ENCODE results near the gene ZNF217.
A peak's percentile ranks its signal among the peaks of the same experiment; 100 is the strongest.
"Not testable (repeated sequence)": the region's sequence is repeated elsewhere in the genome, so short reads cannot be mapped to it uniquely, and the experiment has no call there.

Gene ZNF217

DNA sequence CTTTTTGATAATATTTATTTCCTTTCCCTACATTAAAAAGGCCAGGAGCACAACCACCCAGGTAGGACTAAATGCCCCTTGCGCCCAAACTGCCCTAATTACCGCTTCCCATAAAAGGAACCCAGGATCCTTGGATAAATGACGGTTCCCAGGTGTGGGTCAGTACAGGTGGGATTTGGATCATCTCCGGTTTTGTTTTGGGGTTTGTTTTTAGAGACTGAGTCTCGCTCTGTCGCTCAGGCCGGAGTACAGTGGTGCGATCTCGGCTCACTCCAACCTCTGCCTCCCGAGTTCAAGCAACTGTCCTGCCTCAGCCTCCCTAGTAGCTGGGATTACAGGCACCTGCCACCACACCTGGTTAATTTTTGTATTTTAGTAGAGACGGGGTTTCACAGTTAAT is 28.4 kb downstream of the ZNF217 start:
- DNase-seq (ENCODE audit: low read depth), result no peak

DNA sequence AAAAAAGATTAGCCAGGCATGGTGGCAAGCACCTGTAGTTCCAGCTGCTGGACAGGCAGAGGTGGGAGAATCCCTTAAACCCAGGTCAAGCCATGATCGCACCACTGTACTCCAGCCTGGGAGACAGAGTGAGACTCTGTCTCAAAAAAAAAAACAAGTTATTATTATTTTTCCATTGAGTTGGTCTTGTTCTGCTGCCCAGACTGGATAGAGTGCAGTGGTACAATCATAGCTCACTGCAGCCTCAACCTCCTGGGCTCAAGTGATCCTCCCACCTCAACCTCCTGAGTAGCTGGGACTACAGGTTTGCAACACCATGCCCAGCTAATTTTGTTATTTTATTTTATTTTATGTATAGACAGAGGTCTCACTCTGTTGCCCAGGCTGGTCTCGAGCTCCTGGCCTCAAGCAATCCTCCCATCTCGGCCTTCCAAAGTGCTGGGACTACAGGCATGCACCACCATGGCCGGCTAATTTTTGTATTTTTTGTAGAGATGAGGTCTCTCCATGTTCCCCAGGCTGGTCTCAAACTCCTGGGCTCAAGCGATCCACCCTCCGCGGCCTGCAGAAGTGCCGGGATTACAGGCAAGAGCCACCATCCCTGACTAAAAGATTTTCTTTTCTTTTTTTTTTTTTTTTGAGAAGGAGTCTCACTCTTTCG is 31.4 kb downstream of the ZNF217 start:
- not testable (repeated sequence) for DNase-seq (ENCODE audit: low read depth)

DNA sequence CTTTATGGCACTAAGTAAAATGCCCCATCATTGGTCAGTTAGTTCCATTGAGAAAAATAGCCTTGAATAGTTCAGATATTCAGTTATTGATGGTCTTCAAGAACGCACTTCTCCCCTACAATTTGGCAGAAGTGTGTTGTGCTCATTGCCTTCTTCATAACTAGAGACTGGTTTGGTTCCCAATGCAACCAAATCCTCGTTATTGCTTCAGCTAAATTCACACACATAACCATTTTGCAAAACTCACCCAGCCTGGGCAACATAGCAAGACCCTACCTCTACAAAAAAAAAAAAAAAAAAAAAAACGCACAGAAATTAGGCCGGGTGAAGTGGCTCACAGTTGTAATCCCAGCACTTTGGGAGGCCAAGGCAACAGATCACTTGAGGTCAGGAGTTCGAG is 32.1 kb downstream of the ZNF217 start:
- no peak for DNase-seq (ENCODE audit: low read depth)

DNA sequence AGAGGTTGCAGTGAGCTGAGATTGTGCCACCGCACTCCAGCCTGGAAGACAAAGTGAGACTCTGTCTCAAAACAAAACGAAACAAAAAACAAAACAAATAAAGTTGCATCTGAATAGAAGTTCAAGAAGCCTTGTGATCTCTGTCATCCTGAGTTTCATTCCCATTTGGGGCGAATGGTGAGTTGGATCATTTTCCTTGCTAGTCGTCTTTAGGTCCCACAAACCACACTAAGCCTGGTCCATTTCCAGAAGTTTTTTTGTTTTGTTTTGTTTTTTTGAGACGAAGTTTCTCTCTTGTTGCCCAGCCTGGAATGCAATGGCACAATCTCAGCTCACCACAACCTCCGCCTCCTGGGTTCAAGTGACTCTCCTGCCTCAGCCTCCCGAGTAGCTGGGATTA is 33.8 kb downstream of the ZNF217 start:
- DNase-seq (ENCODE audit: low read depth), result no peak

DNA sequence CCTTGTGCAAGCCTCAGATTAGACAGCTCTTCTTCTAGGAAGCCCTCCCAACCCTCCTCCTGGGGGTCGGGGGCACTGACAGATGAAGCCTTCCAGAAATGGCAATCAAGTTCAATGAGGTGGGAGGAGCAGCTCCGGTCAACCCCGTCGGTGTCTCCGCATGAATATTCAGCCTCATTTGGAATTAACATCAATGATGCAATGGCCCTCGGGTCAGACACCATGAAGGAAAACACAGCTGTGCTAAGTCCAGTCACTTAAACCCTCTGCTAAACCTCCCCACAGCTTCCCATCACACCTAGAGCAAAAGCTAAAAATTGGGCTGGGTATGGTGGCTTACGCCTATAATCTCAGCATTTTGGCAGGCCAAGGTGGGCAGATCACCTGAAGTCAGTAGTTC is 36.5 kb downstream of the ZNF217 start:
- no peak for DNase-seq (ENCODE audit: low read depth)

DNA sequence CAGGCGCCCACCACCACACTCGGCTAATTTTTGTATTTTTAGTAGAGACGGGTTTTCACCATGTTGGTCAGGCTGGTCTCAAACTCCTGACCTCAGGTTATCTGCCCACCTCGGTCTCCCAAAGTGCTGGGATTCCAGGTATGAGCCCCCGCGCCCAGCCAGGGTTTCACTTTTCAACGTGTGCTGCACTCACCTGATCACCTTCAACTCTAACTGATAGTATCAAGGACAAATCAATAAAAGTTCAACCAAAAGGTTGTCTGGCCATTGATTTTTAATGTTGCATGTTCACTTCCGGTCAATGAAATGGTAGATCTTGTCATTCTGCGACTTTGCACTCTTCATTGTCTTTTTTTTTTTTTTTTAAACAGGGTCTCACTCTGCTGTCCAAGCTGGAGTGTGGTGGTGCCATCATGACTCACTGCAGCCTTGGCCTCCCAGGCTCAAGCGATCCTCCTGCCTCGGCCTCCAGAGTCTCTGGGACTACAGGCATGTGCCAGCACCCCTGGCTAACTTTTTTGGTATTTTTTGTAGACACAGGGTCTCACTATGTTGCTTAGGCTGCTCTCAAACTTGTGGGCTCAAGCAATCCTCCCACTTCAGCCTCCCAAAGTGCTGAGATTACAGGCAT is 37.3 kb downstream of the ZNF217 start:
- DNase-seq (ENCODE audit: low read depth), result no peak

DNA sequence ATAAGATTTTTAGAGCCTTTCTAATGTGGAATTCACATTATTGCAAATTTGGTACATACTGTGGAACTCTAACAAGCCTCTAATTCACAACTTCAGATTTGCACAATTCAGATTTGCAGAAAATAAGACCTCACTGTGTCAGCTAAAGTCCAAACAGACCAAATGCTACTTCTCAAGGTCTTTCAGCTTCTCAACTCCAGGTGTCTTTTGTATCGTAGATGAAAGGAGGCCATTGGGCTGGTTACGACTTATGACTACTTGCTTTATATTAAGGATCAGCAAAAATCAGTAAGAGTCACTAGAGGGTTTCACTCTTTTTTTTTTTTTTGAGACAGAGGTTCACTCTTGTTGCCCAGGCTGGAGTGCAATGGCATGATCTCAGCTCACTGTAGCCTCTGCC is 37.8 kb downstream of the ZNF217 start:
- DNase-seq (ENCODE audit: low read depth), result no peak

DNA sequence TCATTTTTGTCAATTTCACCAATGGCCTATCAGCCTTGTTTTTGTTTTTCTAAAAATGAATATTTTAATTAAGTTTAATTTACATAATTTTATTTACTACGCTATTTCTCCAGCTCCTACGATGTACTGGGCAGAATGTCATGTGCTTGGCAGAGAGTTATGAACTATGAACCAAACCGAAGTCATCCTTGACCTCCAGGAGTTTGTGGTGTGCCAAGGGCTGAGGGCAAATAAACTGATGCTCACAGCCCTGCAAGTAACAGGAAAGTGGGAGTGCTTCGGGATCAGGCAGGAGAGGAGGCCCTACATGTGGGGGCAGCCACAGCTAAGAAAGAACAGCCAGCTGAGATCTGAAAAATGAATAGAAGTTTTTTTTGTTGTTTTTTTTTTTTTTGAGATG is 38.6 kb downstream of the ZNF217 start:
- DNase-seq (ENCODE audit: low read depth), result no peak

DNA sequence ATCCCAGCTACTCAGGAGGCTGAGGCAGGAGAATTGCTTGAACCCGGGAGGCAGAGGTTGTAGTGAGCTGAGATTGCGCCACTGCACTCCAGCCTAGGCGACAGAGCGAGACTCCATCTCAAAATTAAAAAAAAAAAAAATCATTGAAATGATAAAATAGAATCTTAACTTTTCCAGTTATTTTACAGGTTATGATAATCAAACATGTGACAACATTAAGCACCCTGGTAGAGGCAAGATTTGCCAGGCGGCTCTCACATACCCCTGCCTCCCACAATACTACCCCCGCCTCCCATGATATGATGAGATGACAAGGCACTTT is 41.1 kb downstream of the ZNF217 start:
- not testable (repeated sequence) for DNase-seq (ENCODE audit: low read depth)

DNA sequence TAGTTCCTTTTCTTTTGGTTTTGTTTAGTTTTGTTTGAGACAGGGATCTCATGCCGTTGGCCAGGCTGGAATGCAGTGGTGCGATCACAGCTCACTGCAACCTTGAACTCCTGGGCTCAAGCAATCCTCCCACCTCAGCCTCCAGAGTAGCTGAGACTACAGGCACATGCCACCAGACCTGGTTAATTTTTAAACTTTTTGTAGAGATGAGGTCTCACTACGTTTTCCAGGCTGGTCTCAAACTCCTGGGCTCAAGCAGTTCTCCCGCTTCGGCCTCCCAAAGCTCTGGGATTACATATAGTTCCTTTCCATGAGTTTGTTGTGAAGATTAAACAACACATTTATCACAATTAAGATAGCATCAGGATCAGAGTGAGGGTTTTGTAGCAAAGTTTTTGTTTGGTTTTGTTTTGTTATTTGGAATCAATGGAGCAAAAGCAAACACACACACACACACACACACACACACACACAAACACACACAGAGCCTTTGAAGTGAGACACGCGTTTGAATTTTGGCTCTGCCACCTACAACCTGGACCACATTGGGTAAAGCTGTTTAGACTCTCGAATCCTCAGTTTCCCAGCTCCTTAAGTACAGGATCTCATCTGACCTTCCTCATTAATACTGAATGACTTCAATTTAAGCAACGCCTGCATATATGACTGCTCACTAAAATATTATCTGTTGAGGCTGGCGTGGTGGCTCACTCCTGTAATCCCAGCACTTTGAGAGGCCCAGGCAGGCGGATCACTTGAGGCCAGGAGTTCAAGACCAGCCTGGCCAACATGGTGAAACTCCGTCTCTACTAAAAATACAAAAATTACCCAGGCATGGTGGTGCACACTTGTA is 41.7 kb downstream of the ZNF217 start:
- DNase-seq (ENCODE audit: low read depth), result not testable (repeated sequence)

DNA sequence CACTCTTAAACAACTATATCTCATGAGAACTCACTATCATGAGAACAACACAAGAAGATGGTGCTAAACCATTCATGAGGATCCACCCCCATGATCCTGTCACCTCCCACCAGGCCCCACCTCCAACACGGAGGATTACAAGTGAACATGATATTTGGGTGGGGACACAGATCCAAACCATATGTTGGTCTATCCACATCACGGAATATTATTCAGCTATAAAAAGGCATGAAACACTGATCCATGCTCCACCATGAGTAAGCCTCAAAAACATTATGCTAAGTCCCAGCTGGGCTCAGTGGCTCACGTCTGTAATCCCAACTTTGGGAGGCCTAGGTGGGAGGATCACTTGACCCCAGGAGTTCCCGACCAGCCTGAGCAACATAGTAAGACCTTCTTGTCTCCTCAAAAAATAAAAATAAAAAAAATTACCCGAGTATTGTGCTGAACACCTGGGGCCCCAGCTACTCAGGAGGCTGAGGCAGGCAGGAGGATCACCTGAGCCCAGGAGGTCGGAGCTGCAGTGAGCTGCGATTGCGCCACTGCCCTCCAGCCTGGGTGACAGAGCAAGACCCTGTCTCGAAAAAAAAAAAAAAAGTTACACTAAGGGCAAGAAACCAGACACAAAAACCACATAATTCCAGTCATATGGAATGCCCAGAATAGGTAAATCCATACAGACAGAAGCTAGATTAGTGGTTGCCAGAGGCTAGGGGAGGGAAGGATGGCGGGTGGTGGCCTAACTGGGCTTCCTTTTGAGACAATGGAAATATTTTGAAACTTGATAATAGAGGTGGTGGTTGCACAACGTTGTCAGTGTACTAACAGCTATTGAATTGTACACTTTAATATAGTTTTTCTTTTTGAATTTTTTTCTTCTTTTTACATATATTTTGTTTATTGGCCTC is 43.1 kb downstream of the ZNF217 start:
- DNase-seq (ENCODE audit: low read depth), result no peak

DNA sequence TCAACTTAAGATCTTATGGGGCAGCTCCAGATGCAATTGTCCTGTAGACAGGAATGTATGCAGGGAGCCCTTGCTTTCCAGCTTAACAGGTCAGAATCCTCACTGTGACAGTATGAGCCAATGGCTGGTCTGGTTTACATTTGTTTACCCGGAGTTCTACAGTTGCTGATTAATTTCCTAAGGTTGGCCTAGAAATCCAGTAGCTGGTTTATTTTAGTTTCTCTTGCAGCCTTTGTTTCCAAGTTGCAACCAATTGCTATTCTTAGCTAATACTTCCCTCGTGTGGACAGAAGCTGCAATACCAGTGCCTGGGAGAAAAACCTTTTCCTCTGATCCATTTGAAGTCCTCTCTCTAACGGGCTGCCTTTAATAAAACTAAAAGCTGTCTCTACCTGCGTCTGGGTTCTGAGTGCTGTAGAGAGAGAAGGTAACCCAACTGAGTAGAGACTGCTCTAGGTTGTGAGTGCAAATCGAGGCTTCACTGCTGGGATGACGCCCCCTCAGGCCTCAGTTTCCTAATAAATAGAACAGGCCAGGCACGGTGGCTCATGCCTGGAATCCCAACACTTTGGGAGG is 45.9 kb downstream of the ZNF217 start:
- DNase-seq (ENCODE audit: low read depth), result peak; percentile 11

DNA sequence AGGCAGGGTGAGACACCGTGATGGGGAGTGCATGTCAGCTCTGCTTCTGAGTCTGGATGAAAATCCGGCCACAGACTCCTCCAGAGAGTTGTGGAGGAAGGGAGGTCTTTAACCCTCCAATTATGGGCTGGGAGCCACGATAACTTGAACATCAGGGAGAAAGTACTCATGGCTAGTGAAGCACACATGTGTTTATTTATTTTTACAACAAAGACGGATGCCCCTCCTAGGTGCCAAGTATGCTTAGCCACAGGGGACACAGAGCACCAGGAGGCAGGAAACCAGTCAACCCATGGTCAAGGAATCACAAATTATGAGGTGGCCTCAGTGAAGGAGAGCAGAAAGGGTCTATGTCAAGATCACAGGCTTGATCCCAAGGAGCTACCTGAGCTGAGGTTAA is 54.1 kb downstream of the ZNF217 start:
- no peak for DNase-seq (ENCODE audit: low read depth)

DNA sequence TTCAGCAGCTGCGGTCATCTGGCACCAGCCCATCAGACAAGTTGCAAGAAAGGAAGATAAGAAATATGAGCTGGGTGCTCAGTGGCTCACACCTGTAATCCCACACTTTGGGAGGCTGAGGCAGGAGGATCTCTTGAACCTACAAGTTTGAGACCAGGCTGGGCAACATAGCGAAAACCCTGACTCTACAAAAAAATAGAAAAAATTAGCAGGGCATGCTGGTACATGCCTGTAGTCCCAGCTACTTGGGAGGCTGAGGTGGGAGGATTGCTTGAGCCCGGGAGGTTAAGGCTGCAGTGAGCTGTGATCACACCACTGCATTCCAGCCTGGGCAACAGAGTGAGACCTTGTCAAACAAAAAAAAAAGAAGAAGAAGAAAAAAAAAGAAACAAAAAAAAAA is 57.3 kb downstream of the ZNF217 start:
- DNase-seq (ENCODE audit: low read depth), result not testable (repeated sequence)

DNA sequence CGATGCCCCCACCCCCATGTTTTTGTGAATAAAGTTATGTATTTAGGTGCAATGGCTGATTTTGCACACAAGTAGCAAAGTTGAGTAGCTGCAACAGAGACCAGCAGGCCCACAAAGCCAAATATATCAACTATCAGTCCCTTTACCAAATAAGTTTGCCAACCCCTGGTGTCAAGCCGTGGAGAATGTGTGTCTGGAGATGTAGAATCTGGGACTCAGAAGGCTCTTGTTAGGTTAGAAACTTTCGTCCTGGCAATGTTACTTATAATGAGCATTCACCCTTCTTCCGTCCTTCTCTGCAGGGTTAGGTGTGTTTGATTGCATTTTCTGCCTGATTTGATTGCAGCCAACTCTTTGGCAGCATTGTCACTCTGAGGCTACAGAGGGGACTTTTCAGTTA is 57.8 kb downstream of the ZNF217 start:
- no peak for DNase-seq (ENCODE audit: low read depth)

DNA sequence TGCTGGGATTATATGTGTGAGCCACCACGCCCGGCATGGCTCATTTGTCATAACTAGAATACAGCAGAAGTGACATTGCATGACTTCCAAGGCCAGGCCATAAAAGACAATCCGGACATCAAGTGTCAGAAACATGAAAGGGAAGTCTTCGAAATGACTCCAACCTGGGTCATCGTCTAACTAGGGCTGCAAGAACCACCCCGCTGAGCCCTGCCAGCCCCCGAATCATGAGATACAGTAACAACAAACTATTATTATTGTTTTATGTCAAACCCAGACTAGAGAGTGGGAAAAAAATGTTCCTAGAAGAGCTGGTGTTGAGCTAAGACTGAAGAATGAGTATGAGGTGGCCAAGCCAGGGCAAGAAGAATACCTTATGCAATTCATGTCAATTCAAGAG is 59.6 kb downstream of the ZNF217 start:
- no peak for DNase-seq (ENCODE audit: low read depth)

DNA sequence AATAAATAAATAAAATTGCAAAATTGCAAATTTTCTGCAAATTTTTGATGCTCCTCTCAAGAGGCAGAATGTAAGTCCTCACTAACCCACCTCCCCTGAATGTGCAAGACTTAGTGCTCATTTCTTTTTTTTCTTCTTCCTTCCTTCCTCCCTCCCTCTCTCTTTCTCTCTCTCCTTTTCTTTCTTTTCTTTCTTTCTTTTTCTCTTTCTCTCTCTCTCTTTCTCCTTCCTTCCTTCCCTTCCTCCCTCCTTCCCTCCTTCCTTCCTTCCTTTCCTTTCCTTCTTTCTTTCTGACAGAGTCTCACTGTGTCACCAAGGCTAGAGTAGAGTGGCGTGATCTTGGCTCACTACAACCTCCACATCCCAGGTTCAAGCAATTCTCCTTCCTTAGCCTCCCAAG is 60.1 kb downstream of the ZNF217 start:
- DNase-seq (ENCODE audit: low read depth), result no peak

DNA sequence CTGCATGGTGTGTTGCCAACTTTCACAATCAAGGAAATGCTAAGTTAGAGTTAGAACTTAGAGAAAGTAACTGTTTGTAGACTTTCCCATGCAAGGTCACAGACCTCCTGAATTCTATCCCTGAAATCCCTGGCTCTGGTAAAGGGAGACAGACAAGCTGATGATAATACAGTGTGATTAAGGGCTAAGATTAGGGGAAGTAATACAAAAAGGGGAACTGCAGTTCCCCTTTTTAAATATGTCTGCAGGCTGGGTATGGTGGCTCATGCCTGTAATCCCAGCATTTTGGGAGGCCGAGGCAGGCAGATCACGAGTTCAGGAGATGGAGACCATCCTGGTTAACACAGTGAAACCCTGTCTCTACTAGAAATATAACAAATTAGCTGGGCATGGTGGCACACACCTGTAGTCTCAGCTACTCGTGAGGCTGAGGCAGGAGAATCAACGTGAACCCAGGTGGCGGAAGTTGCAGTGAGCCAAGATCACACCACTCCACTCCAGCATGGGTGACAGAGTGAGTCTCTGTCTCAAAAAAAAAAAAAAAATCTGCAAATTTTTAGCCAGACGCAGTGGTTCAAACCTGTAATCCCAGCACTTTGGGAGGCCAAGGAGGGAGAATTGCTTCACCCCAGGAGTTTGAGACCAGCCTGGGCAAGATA is 60.9 kb downstream of the ZNF217 start:
- not testable (repeated sequence) for DNase-seq (ENCODE audit: low read depth)

DNA sequence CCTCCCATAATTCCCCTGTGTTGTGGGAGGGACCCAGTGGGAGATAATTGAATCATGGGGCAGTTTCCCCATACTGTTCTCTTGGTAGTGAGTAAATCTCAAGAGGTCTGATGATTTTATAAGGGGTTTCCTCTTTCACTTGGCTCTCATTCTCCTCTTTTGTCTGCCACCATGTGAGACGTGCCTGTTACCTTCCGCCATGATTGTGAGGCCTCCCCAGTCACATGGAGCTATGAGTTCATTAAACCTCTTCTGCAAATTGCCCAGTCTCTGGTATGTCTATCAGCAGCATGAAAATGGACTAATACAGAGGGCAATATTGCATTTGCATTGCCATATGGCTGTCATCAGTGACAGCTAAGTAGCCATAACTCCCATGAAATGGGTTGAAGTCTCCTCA is 63.2 kb downstream of the ZNF217 start:
- no peak for DNase-seq (ENCODE audit: low read depth)

DNA sequence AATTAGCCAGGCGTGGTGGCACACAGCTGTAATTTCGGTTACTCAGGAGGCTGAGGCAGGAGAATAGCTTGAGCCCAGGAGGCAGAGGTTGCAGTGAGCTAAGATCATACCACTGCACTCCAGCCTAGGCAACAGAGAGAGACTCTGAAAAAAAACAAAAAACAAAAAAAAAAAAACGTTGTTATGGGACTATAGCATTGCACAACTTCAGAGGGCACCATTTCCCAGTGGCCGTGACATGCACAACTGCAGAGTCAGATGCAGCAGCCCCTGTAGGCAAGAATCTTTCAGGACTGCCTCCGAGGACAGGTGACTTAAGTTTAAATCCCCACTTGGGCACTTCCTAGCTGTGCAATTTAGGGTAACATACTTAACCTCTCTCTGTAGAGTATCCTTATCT is 64.0 kb downstream of the ZNF217 start:
- DNase-seq (ENCODE audit: low read depth), result no peak

DNA sequence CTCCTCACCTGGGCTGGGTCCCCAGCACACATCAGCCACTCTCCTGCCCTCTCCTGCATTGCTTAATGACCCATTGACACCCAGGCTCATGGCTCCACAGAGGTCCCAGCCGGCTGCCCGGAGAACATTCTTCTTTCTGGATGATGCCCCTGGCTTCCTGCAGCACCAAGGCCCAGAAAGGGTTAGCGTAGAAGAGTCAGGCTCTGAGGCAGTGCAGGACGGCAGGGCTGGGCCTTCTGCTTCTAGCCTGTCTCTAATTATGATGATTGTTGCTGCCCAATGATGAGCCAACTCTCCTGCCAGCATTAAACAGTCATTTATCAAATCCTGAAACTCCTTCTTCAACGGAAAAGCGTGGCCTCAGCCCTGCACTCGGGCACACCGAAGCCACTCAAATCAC is 66.4 kb downstream of the ZNF217 start:
- DNase-seq (ENCODE audit: low read depth), result no peak

Measured in activated T-cell treated with anti-CD3 and anti-CD28 coated beads for 24 hours (primary cell).